Measurements from ENCODE around the gene PRR11. TPM values are rescaled to one million over a fixed set of nuclear protein-coding genes. Genes with fewer than 3 reads are reported as not detected.

The PRR11 gene
- total and polyA plus RNA-seq, 2 of the 8 experiments (the other 6 are each of a cell fraction or from before 2014, with no cell fraction given): 32.7 to 83.0 TPM

DNA sequence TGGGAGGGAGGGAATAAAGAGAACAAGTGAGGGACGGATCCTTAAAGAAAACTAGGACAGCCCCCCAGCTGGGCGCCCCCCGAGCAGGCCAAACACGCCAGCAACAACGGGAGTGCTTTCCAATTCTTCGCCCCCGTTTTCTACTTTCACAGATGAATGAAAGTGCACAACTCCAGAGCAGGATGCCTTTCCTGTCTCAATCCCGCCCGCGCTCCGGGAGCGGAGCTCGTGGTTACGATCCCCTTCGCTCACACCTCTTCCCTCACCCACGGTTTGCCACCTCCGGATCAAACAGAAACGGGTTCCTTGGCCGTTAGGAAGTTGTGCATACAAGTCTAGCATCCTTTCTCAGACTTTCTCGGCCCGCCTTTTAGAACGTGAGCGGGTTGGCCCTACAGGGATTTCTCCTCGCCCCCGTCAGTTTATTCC lies 1.2 kb upstream of the PRR11 start:
- Histone ChIP-seq H3K9me3 (ENCODE audit: insufficient read depth in 2 of 2, low read depth in 1 of 2, low read length in 1 of 2) (no peaks in the 10 kb centered on the region), H3K27ac (ENCODE audit: low read depth, low read length) (peak overlapping the region; percentile 92), H3K23ac (ENCODE audit: insufficient read length) (no peak overlapping the region), H3K4ac (replicated peaks; ENCODE audit: insufficient read length, low read depth, low read length) (peak overlapping the region; percentile 81), H2AFZ (ENCODE audit: low read length) (no peak overlapping the region), H4K20me1 (replicated peaks in 1 of 2; ENCODE audit: control insufficient read depth in 1 of 2, insufficient read depth in 2 of 2, low read length in 2 of 2) (peaks cover 2 to 3% of the 10 kb centered on the region in 2 experiments), H2BK5ac (ENCODE audit: low read depth, low read length) (peak overlapping the region; percentile 99), H2BK12ac (ENCODE audit: low read depth, low read length) (peak overlapping the region; percentile 95; the same call in 1 of the 2 replicates), H3K4me3 (ENCODE audit: extremely low read depth in 1 of 4, insufficient read depth in 2 of 4, low read depth in 3 of 4, low read length in 4 of 4) (peak overlapping the region; percentile 90 to 96 (median 94)), H3K4me1 (replicated peaks in 1 of 4; ENCODE audit: control insufficient read depth in 3 of 4, insufficient read depth in 4 of 4, low read length in 3 of 4) (peaks cover 0 to 8% (median 3%) of the 10 kb centered on the region in 4 experiments; a peak in 4 of 7 replicates), H4K5ac (ENCODE audit: insufficient read length, low read depth, low read length) (peak overlapping the region; percentile 97), H3K14ac (ENCODE audit: insufficient read length) (peak overlapping the region; percentile 74), H3K36me3 (ENCODE audit: control insufficient read depth in 2 of 4, insufficient read depth in 4 of 4, low read length in 3 of 4) (no peaks in the 10 kb centered on the region; a peak in 1 of 8 replicates), H3K9ac (replicated peaks in 1 of 4; ENCODE audit: extremely low read depth in 1 of 4, low read depth in 3 of 4, low read length in 3 of 4) (peak overlapping the region; percentile 92 to 99 (median 98)), H3K27me3 (replicated peaks in 1 of 4; ENCODE audit: control insufficient read depth in 3 of 4, extremely low read depth in 1 of 4, insufficient read depth in 3 of 4, low read length in 3 of 4) (no peaks in the 10 kb centered on the region), H3K4me2 (ENCODE audit: insufficient read depth in 1 of 2, low read depth in 2 of 2, low read length in 2 of 2) (peak overlapping the region; percentile 79 to 92), H3K18ac (ENCODE audit: extremely low read depth, low read length) (peak overlapping the region; percentile 99), H4K91ac (replicated peaks; ENCODE audit: insufficient read length, low read length) (peak overlapping the region; percentile 22), H3K56ac (replicated peaks; ENCODE audit: insufficient read length, low read depth, low read length) (peak overlapping the region; percentile 89), H3K23me2 (ENCODE audit: low read depth, low read length) (peaks cover 9% of the 10 kb centered on the region), H3K79me1 (ENCODE audit: low read depth, low read length) (no peaks in the 10 kb centered on the region; the same call in 1 of the 2 replicates), H2BK15ac (ENCODE audit: low read length) (no peak overlapping the region), H4K8ac (ENCODE audit: extremely low read depth, insufficient read depth, low read length) (peak overlapping the region; percentile 93; the same call in 1 of the 2 replicates), H2BK20ac (ENCODE audit: low read length) (no peak overlapping the region), H2BK120ac (replicated peaks; ENCODE audit: low read depth, low read length) (no peak overlapping the region), H2AK5ac (ENCODE audit: low read depth, low read length) (peak overlapping the region; percentile 98; the same call in 1 of the 2 replicates), H3K79me2 (ENCODE audit: control insufficient read depth in 1 of 2, insufficient read depth in 2 of 2, low read length in 2 of 2) (peaks cover 13 to 86% of the 10 kb centered on the region in 2 experiments)
- FAIRE-seq (no peak), DNase-seq (ENCODE audit: low read depth in 1 of 2, low spot score in 2 of 2) (peak in 1 of 2 experiments; percentile 70)
- 2% methylated on average over 22 of the region's 25 CpGs; no CpG with 5 or more reads in 1 of the 2 experiments for WGBS, 2 experiments (ENCODE audit: extremely low coverage in 1 of 2, insufficient coverage in 1 of 2, insufficient read length in 1 of 2, insufficient replicate concordance in 2 of 2, low coverage in 1 of 2, low lambda C conversion rate in 2 of 2, missing lambda C conversion rate in 1 of 2)
- CTCF ChIA-PET (ENCODE audit: partially characterized antibody): interaction anchor here (1.5 kb wide), 1 partner anchor 13 kb away, joined by 3 read pairs; no protein-coding TSS in a partner anchor
- POLR2A ChIA-PET (ENCODE audit: partially characterized antibody): interaction anchor here (0.6 to 2.8 kb wide), 18 partner anchors 9 to 639 kb away, joined by 3 to 32 read pairs (median 4); partner anchors contain the start of genes CLTC, MTMR4, RAD51C and SMG8
- no peak for TF ChIP-seq JUN (IDR thresholded peaks at IDR 0.05; ENCODE audit: low read depth, low read length)
- TF ChIP-seq ASH2L (IDR thresholded peaks at IDR 0.05; ENCODE audit: low read length): no peak
- TF ChIP-seq, protein P1, sequence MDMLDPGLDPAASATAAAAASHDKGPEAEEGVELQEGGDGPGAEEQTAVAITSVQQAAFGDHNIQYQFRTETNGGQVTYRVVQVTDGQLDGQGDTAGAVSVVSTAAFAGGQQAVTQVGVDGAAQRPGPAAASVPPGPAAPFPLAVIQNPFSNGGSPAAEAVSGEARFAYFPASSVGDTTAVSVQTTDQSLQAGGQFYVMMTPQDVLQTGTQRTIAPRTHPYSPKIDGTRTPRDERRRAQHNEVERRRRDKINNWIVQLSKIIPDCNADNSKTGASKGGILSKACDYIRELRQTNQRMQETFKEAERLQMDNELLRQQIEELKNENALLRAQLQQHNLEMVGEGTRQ (IDR thresholded peaks at IDR 0.05; ENCODE audit: low read length): no peak
- no peak for TF ChIP-seq RXRA (IDR thresholded peaks at IDR 0.05; ENCODE audit: insufficient read depth, low read depth, low read length)
- TF ChIP-seq PHF8 (conservative IDR thresholded peaks at IDR 0.05; ENCODE audit: low read depth, low read length): no peak
- no peak for TF ChIP-seq FOSL1 (IDR thresholded peaks at IDR 0.05; ENCODE audit: insufficient read depth, low read depth, low read length)
- no peak for TF ChIP-seq ZNF274 (IDR thresholded peaks at IDR 0.05; ENCODE audit: borderline replicate concordance, extremely low read depth, low read length)
- TF ChIP-seq POLR2A (IDR thresholded peaks at IDR 0.05; ENCODE audit: control extremely low read depth in 1 of 2, low read depth in 2 of 2, low read length in 2 of 2): no peak; a peak in 2 of 3 replicates
- no peak for TF ChIP-seq GABPA (IDR thresholded peaks at IDR 0.05; ENCODE audit: borderline replicate concordance, insufficient read depth, low read length)
- TF ChIP-seq SIN3A (conservative IDR thresholded peaks at IDR 0.05 in 1 of 2, IDR thresholded peaks at IDR 0.05 in 1 of 2; ENCODE audit: low read depth in 1 of 2, low read length in 2 of 2): no peak
- TF ChIP-seq CHD1 (IDR thresholded peaks at IDR 0.05; ENCODE audit: low read depth, low read length): no peak

Data from H1 (cell line).